Right forelimb (tissue), 1 donor: ENCODE data around the gene LRP1B.
"Not testable (repeated sequence)": the region's sequence is repeated elsewhere in the genome, so short reads cannot be mapped to it uniquely, and the experiment has no call there.

ENCODE experiments used
- DNase-seq: peaks from one replicate; pipeline ENCODE4 v3.0.0-alpha.2; 2018

Gene LRP1B

DNA sequence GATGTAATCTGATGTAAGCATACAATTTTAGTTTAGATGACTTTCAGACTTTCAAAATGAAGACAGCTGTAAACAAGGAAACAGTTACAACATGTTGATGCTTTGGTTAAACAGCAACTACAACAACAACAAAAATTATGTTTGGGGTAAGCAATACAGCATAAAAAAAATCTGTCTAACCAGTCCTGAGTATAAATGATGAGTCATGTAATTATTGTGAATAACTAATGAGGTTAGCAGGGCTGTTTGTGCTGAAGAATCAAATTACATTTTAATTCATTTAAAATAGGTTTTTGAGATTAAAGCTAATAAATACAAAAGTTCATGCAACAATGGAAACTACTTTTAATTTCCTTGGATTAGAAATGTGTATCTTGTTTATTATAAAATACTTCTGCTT lies 266.9 kb downstream of the LRP1B start:
- DNase-seq: no peak

DNA sequence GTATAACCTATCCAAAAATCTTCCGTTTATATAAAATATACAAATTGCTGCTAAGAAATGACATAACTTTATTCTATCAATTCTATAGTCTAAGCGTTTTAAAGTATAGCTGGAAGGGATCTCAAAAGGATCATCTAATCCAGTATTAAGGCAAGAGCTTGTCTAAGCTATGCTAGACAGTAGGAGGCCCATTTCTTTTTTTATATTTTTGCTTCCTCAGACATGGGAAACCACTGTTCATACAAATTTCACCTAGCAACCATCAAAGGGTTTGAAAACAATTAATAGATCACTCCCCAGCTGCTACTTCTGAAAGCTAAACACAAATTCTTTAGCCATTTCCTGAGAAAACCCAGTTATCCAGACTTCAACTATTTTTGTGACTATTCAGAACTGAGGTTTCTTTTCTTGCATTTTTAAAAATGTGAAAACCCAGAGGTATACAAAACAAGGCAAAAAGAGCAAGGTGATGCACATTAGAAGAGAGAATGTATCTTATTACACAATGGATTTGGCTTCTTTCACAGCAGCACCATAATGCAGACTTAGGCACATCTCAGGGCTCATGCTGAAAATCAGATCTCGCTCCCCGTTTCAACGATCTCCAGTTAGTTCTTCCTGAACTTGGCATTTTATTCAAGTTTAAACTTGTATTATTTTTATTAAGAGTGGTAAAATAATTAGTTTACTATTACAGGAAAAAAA lies 274.4 kb downstream of the LRP1B start:
- DNase-seq: no peak

DNA sequence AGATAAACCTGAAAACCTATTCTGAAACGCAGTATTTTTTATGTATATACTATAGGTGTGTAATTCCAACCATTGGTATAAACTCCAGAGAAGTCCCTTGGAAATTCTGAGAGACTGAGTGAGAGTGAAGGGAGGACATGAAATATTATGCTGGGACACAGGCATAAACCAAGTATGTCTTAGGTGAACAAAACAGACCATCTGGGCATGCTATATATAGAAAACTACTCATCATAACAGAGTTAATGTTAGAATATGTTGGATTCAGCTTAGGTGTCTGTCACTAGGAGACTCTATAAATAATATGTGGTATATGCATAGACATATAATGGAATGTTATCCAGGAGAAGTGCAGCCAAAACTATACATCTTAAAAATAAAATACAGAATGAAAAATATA lies 282.6 kb downstream of the LRP1B start:
- DNase-seq: no peak

DNA sequence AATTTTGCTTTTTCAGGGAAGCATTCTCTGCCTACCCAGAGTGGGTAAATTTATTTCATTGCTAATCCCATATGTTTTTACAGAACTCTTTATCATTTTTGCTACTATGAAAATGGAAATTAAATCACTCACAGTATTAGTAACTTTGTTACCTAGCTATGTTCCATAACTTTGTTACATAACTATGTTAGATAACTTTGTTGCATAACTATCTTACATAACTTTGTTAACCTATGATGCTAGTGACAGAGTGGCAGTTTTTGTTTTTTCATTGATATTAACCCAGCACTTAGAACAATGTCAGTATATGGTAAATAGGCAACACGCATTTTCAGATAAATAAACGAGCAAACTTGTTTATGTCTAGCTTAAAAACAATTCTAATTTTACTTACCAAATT lies 286.6 kb downstream of the LRP1B start:
- no peak for DNase-seq

DNA sequence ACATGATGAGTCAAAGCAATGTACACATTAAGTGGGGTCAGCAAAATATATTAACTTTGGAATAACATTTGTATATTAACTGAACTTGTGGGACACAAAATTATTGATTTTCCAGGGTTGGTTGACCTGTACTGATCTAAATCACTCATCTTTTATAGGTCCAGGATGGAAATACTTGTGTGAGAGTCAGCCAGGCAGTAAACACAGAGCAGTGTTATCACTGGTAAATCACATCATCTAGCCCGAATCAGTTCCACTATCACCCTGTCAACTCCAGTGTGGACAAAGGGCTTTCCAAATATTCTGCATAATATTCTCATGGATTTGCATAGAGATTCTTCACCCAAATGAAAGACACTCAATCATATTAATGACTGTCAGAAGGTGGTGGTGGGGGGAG lies 295.7 kb downstream of the LRP1B start:
- DNase-seq: no peak

DNA sequence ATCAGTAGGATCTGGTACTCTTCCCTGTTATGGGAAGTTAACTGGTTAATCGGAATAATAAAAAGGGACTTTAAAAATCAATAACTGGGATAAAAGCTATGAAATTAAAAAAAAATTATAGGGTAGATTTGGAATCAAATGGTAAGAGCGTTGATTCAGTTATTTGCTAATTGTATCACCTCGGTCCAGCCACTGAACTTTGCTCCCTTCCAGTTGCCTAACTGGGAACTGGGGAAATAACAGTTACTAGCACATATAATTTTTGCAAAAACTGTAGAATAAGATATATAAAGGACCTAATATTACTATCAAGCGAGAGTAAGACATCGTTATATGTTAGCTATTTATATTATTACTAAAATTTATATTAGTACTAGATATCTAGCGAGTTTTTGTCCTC lies 302.1 kb downstream of the LRP1B start:
- no peak for DNase-seq

DNA sequence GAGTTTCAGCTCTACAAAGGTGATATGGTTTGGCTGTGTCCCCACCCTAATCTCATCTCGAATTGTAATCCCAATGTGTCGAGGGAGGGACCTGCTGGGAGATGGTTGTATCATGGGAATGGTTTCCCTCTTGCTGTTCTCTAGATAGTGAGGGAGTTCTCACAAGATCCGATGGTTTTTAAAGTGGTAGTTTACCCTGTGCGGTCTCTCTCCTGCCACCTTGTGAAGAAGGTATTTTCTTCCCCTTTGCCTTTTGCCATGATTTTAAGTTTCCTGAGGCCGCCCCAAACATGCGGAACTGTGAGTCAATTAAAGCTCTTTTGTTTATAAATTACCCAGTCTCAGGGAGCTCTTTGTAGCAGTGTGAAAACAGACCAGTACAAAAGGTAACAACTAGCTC lies 306.0 kb downstream of the LRP1B start:
- DNase-seq: no peak

DNA sequence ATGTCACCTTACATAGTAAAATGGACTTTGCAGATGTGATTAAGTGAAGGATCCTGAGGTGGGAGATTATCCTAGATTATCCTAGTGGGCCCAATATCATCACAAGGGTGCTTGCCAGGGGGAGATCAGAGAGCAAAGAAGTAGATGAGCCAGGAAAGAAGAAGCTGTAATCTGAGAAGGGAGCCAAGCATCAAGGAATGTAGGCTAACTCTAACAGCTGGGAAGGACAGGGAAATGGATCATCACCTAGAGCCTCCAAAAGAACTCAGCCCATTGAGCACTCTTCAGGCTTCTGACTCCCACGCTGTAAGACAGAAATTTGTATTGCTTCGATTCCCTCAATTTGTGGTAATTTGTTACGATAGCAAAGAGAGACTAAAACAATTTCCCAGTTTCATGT lies 309.9 kb downstream of the LRP1B start:
- DNase-seq: no peak

DNA sequence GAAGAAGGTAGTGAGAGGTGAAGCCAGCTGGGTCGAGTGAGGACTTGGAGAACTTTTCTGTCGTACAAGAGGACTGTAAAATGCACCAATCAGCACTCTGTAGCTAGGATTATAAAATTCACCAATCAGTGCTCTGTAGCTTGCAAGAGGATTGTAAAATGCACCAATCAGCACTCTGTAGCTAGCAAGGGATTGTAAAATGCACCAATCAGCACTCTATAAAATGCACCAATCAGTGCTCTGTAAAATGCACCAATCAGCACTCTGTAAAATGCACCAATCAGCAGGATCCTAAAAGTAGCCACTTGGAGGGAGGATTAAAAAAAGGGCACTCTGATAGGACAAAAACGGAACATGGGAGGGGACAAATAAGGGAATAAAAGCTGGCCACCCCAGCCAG lies 315.5 kb downstream of the LRP1B start:
- not testable (repeated sequence) for DNase-seq

DNA sequence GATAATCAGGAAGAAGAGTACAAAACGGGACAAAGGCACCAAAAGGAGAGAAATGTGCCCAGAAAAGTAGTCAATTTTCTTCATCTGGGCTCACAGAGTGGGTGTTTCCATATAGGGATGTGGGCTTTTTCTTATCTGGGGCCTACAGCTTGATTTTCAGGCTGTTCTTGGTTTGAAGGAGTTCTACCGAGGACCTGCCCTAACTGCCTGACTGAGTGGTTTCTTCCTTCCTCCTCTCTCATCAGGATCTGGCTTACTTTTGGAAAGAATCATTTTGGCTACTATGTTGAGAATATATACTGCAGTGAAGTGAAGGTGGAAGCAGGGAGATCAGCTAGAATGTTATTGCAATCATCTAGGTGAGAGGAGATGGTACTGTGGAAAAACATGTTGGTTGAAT lies 316.7 kb downstream of the LRP1B start:
- no peak for DNase-seq

DNA sequence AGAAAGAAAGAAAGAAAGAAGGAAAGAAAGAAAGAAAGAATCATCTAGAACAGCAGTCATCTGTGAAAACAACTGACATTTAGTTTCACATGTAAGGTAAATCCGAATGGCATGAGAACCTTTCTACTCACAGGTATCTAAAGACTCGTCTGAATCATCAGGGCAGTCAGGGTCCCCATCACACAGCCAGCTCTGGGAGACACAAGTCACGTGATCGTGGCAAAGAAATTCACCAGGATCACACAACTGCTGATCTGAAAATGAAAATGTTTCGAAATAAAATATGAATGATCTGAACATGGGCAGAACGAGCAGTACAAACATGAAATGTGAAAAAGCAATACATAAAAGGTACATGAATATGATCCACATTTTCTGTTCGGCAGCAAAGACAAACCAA lies 320.7 kb downstream of the LRP1B start:
- DNase-seq: no peak

DNA sequence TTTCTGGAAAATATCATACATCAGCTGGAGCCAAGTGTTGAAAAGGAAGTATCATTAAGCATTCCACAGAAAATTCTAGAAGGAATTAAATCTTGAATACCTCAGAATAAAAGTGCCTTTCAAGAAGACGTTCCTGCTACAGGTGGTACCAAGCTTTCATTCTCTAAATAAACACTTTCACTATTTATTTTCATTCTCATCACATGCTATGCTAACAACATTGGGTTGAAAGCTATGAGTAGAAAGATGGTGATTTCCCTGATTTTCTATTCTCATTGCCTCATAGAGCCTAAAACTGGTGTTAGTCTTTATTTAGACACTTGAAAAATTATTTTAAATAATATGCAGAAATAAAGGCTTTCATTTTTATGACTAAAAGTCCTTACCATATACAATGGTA lies 324.7 kb downstream of the LRP1B start:
- no peak for DNase-seq

DNA sequence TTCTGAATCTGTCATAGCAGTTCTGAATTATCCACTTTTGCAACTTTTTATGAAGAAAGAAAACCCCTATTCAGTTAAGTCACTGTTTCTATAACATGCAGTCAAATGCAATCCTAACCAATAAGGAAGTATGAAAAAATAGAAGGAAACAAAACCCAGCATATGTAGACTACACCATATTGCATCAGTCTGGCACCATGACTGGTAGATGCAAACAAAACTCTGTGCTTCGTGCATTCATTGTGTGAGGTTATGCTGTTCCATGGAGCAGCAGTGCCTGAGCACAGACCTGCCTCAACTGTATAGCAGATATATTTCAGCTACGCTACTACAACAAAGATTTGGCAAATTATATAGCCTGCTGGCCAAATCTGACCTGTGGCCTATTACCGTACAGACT lies 325.5 kb downstream of the LRP1B start:
- DNase-seq: no peak

DNA sequence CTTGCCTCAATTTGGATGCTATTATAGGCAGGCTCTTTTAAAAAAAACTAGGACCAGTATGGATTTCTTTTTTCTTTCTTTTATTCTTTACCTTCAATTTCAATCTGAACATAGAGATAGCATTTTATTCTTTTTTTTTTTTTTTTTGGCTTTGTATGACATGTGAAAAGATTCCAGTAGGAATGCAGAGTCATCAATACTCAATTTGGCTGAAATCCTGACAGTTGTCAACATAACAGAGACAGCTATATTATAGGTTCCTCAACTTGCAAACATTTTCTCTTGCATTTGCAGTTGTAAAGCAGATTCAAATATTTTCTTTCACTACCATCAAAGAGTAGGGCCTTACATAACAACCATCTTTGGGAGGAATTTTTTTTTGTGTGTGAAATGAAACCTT lies 334.4 kb downstream of the LRP1B start:
- DNase-seq: no peak

DNA sequence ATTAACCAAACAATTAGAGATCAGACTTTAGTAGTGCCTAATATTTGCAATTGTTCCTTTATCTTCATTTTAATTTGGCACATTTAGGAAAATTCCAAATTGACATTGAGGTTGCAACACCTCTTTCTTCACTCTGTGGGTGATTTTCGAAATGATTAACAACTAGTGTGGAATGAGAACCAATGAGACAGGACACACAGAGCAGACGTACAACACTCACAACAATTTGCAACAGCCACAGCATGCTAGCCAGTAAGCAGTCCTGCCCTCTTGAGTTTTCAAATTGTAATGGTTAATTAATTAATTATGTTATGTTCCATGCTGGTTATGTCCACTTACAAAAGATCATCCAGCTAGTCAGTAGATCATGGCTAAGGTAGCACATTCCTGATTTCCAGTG lies 339.3 kb downstream of the LRP1B start:
- DNase-seq: no peak

DNA sequence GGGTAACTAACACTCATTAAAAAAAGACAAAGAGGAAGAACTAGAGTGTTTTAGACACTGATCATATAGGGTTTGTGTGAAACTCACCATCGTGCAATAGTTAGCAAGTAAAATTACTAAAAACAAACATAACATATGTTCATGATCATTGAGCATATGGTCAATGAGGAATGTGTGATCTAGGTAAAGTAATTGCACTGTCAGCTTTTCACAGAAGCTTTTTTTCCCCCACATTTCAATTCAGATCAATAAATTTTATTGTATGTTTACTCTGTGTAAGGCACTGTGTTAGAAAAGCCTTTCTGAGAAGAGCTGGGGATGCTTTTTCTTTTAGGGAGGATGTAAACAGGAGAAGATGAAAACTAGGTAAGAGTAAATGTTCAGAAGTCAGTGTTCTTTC lies 348.2 kb downstream of the LRP1B start:
- DNase-seq: no peak

DNA sequence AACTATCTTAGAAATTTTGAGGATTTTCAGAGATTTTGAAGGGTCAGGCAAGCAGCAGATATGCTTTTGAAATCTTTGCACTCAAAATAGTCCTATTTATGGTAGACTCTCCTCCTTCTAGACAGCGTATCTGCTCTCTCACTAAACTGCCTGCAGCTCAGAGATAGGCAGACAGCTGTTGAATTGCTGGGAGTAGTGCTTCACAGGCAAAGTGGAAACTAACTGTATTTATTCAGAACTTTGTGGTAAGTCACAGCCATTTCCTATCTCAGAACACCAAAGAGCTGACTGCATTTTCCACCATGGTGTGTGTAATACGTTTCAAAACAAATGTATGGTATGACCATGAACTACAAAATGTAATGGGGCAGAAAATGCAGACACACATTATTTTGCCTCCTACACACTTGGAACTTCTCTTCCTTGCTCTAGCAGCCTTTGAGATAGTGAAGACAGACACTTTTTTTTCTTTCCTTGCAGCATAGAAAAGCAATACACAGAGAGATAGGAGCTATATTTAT lies 352.4 kb downstream of the LRP1B start:
- DNase-seq: no peak

DNA sequence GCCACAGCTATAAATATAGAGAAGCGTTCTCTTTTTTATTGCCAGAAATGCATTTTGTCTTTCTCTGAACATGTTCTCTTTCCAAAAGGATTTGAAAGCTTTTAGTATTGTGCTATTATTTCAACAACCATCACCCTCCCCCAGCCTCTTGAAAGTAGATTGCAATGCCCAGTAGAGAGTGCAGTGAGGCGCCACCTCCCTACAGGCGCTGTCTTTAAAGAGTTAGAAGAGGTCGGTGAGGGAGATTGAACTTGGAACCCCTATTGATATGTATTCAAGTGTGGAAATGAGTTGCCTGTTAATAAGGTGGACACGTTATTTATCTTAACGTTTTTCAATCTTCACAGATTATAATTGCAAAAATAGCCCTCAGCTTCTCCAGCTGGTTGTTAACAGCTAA lies 360.3 kb downstream of the LRP1B start:
- DNase-seq: no peak

DNA sequence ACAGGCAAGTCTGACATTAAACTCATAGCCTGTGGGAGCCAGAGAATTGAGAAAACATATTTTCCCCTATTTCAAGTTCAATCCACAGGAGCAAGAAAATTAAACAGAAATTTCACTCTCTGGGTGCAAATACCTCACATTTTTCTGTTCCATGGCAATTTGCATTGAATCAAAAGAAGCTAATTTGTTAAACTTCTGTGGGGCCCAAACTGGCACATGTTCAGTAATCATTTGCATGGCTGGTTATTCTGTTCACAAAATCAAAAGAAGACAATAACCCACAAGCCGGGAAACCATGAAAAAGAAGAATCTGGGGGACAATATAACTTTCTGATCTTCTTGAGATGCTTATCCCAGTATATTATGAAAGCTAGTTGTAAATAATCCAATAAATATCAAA lies 363.1 kb downstream of the LRP1B start:
- no peak for DNase-seq

DNA sequence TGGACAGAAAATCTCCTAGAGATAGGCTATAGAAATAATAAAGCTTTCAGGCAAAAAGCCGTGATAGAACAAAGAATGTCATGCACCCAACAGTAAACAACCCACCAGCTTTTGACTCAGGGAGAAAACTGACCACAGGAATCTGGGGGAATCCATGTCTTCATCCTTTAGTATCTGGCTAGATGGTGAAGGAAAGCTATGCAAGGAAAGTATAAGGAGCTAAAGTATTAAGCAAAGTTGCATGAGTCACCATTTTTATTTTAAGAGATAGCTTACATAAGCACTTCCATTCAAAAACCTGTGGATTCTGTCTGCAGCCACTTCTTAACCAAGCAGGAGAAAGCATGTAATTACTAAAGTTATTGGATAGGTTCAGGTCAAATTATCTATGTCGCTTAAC lies 363.8 kb downstream of the LRP1B start:
- DNase-seq: no peak

DNA sequence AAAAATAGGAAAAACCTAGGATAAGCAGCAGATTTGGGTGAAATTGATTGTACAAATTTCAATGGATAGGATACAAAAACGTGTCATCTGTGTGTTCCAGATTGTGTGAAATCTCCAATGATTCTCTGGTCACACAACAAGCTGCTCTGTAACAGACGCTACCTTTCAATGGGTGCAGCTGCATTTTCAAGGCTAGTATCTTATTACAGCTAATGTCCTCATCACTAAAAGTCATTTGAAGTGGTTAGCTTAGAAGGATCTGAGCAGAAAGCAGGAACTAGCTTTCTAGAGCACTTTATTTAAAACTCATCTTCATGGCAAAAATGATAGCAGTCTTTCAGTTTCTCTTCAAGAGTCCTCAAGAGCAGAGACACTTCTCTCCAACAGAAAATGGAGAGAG lies 364.6 kb downstream of the LRP1B start:
- DNase-seq: no peak

DNA sequence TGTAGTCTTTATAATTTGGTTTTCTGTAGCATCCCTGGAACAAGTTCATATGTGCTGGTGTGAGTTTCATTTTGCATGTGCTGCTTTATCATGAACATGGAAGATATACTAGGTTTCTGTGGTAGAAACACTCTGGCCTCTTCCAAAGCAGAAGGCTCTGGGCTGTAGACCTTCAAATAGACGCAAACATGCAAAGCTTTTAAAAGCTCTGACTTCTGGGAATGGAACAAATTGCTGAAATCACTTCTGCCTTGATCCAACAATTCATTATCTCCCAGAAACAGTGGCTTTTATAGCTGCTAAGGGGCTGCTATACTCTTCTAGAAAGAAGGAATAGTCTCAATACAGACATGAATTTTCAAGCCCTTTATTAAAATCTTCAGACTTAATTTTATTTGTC lies 382.2 kb downstream of the LRP1B start:
- DNase-seq: no peak

DNA sequence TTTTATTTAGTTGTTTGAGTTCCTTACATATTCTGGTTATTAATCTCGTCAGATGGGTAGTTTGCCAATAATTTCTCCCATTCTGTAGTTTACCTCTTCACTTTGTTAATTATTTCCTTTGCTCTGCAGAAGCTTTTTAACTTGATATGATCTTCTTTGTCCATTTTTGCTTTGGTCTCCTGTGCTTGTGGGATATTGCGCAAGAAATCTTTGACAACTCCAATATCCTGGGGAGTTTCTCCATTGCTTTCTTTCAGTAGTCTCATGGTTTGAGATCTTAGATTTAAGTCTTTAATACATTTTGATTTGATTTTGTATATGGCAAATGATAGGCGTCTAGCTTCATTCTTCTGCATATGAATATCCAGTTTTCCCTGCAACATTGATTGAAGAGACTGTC lies 389.2 kb downstream of the LRP1B start:
- DNase-seq: no peak

DNA sequence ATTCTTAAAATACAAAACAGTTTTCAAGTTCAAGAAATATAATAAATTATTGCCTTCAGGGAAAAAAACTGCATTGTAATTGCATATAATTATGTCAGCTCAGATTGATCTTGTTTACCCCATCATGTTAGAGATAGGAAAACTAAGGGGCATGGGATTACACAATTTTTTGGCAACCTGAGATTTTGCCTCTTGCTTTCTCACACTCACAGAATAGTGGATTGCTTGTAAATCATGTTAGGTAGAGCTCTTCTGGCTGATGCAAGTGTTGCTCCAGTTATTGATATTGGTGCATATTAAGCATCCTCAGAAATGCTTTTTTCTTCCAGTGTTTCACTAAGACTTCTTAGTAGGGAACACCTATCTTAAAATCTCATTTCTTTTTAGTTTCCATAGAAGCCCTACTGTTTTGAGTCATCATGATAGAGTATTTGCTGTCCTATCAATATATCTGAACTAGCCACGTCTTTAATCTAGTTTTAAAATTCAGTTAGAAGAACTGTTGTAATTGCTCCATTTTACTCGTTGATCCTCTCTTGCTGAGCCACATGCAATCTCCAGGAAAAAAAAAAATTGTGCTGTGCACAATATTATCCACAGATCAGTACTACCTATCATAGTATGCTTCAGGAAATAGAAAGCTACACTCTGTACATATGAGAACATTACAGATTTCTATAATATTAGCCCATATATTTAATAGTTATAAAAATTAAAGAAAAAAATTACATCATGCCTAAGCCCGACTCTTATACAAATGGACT lies 393.1 kb downstream of the LRP1B start:
- no peak for DNase-seq

DNA sequence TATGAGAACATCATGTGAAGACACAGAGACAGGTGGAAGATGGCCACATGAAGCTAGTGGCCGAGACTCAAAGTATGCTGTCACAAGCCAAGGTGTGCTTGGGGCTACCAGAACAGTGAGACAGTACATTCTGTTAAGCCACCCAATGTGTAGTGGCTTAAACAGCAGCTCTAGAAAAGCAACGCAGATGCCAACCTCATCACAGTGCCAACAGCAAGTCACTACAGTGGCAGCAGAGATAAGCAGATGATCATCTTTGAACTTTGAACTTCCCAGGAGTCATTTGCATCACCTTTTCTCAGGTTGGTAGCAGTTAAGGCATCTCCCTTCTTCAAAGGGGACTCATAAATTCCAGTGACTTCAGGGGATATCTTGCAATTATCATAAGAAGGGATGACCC lies 394.4 kb downstream of the LRP1B start:
- no peak for DNase-seq
